Gastrocnemius medialis (tissue), 4 donors: ENCODE results near the gene SDC1.

Experiments used
- POLR2A ChIP-seq, 2 donors: fragments of 450-650 bp; IDR thresholded peaks; one replicate each; pipeline ENCODE4 v1.6.1; 2017; ENCODE audit warnings: antibody characterized with exemption in 2 of 2, mild to moderate bottlenecking in 2 of 2, moderate library complexity in 2 of 2
- TF ChIP-seq, protein P1 (sequence below), 5 experiments: fragments of 450-650 bp in 3 of 5; fragments of 200-600 bp in 2 of 5; sonication (generic) in 2 of 5; IDR thresholded peaks in 4 of 5; conservative IDR thresholded peaks in 1 of 5; 1 replicate in 4 of 5; 2 replicates in 1 of 5; pipeline ENCODE4 v1.5.1; 2016 to 2019; ENCODE audit warnings: antibody characterized with exemption in 5 of 5, mild to moderate bottlenecking in 3 of 5, moderate library complexity in 3 of 5

DNA sequence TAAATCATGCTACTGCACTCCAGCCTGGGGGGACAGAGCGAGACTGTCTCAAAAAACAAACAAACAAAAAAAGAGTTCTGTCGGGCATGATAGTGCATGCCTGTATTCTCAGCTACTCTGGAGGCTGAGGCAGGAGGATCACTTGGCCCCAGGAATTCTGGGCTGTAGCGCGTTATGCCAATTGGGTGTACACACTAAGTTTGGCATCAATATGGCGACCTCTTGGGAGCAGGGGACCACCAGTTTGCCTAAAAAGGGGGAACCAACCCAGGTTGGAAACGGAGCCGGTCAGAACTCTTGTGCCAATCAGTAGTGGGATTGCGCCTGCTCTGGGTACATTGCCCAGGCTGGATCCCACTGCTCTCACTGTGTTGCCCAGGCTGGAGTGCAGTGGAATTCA is 49.7 kb downstream of the SDC1 start:
- TF ChIP-seq, protein P1, sequence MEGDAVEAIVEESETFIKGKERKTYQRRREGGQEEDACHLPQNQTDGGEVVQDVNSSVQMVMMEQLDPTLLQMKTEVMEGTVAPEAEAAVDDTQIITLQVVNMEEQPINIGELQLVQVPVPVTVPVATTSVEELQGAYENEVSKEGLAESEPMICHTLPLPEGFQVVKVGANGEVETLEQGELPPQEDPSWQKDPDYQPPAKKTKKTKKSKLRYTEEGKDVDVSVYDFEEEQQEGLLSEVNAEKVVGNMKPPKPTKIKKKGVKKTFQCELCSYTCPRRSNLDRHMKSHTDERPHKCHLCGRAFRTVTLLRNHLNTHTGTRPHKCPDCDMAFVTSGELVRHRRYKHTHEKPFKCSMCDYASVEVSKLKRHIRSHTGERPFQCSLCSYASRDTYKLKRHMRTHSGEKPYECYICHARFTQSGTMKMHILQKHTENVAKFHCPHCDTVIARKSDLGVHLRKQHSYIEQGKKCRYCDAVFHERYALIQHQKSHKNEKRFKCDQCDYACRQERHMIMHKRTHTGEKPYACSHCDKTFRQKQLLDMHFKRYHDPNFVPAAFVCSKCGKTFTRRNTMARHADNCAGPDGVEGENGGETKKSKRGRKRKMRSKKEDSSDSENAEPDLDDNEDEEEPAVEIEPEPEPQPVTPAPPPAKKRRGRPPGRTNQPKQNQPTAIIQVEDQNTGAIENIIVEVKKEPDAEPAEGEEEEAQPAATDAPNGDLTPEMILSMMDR (IDR thresholded peaks at IDR 0.05 in 4 of 5, conservative IDR thresholded peaks at IDR 0.05 in 1 of 5) = no peak
- TF ChIP-seq POLR2A (IDR thresholded peaks at IDR 0.05) = no peak
